ENCODE measurements around the gene SYT2.
"Not testable (repeated sequence)": the region's sequence is repeated elsewhere in the genome, so short reads cannot be mapped to it uniquely, and the experiment has no call there.

The SYT2 gene

DNA sequence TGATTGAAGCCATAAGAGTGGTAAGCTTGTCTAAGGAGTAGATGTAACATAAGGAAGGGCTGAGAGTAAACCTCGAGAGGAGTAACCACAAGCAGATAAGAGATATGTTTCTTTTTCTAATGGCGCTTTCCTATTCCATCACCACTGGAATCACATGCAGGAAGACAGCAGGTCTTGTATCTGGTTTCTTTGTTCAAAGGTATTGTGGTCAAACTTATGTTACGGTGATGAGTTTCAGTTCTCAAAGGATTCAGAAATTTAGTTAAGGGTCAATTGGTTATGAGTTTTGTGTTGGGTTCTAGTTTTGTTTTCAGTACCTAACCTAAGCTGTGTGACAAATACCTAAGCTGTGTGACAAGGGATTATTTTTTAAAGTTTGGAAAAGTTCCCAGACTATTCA is 163.5 kb downstream of the SYT2 start:
- 0 out of 2 replicates have a peak overlapping the region, but pooled peaks have one; percentile 15 for H3K4me3 ChIP-seq (ENCODE audit: low read depth, low read length)
- H2AFZ ChIP-seq (ENCODE audit: low read length, unreplicated experiment); H3K4me1 ChIP-seq (ENCODE audit: control insufficient read depth, insufficient read depth, low read length, unreplicated experiment); H3K27ac ChIP-seq (ENCODE audit: low read depth, low read length); H3K36me3 ChIP-seq (ENCODE audit: insufficient read depth, low read length); H3K27me3 ChIP-seq (ENCODE audit: insufficient read depth, low read length); H3K79me2 ChIP-seq (ENCODE audit: control insufficient read depth, insufficient read depth, low read length, unreplicated experiment): not testable (repeated sequence)

DNA sequence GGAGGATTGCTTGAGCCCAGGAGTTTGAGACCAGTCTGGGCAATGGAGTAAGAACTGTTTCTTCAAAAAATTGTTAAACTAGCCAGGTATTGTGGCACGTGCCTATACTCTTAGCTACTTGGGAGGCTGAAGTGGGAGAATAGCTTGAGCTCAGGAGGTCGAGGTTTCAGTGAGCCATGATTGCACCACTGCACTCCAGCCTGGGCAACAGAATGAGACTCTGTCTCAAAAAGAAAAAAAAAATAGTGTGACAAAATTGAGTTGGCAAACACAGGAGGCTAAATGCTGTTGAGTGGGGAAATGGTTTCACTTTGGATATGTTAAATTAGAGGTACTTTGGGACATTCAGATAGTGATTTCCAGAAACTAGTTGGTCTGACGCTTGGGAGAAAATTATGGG is 163.9 kb downstream of the SYT2 start:
- 0 out of 2 replicates have a peak overlapping the region, but pooled peaks have one; percentile 15 for H3K4me3 ChIP-seq (ENCODE audit: low read depth, low read length)
- not testable (repeated sequence) for H2AFZ ChIP-seq (ENCODE audit: low read length, unreplicated experiment); H3K36me3 ChIP-seq (ENCODE audit: insufficient read depth, low read length); H3K79me2 ChIP-seq (ENCODE audit: control insufficient read depth, insufficient read depth, low read length, unreplicated experiment); H3K4me1 ChIP-seq (ENCODE audit: control insufficient read depth, insufficient read depth, low read length, unreplicated experiment); H3K27ac ChIP-seq (ENCODE audit: low read depth, low read length); H3K27me3 ChIP-seq (ENCODE audit: insufficient read depth, low read length)

DNA sequence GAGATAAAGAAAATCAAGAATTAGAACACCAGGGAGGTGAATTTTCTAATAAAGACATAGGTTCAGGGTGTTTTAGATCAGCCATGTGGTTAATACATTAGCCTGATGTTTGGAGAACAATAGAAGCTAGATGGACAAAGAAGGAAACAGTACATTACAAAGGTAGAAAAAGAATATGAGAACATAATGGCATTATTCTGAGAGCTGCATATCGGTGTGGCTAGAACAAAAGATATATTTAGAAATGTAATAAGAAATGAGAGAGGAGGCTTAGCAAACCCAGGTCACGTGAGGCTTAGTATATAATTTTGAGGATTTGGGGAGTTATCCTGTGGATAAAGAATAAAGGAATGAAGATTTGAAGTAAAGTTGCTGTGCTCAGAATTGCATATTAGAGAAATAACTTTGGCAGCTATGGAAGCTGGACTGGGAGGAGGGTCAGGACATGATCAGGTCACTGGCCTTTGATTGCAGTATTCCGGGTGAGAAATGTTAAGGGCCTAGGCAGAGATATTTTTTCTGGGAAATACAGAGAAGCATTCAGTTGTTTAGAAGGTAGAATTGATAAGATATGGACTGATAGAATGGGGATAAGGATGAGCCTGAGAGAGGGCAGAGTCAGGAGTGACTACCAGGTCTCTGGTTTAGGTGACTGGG is 164.5 kb downstream of the SYT2 start:
- not testable (repeated sequence) for H3K27me3 ChIP-seq (ENCODE audit: insufficient read depth, low read length); H3K79me2 ChIP-seq (ENCODE audit: control insufficient read depth, insufficient read depth, low read length, unreplicated experiment); H3K4me1 ChIP-seq (ENCODE audit: control insufficient read depth, insufficient read depth, low read length, unreplicated experiment); H3K27ac ChIP-seq (ENCODE audit: low read depth, low read length); H3K4me3 ChIP-seq (ENCODE audit: low read depth, low read length); H3K36me3 ChIP-seq (ENCODE audit: insufficient read depth, low read length); H2AFZ ChIP-seq (ENCODE audit: low read length, unreplicated experiment)

DNA sequence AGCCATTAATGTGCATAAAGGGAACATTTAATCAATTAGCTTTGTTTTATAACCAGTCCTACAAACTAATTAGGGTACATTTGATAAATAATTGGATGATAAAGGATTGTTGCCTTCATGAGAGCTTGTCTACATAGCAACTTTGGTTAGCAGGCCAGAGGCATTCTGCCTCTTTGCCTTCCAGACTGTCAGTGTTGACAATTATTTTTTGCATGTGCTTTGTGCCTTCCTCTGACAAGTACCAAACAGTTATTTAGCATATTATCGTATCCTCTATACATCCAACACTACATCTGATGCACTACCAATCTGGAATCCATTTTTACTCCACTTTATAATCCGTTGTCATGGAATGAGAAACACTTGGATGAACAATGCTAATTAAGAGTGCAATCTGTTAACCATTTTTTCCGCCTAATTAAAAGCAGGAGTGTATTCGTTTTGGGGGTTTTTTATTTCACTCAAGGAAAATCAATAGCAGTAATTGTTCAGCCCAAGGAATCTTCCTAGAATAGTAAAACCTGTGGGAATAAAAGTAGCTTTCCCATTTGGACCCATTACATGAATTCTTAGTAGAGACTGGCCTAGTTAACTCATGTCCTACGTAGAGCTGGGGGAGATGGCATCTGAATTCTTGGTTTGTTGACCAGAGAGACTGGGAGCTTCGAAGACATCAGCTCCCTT is 165.3 kb downstream of the SYT2 start:
- not testable (repeated sequence) for H2AFZ ChIP-seq (ENCODE audit: low read length, unreplicated experiment); H3K79me2 ChIP-seq (ENCODE audit: control insufficient read depth, insufficient read depth, low read length, unreplicated experiment); H3K27me3 ChIP-seq (ENCODE audit: insufficient read depth, low read length); H3K27ac ChIP-seq (ENCODE audit: low read depth, low read length); H3K36me3 ChIP-seq (ENCODE audit: insufficient read depth, low read length); H3K4me1 ChIP-seq (ENCODE audit: control insufficient read depth, insufficient read depth, low read length, unreplicated experiment); H3K4me3 ChIP-seq (ENCODE audit: low read depth, low read length)

DNA sequence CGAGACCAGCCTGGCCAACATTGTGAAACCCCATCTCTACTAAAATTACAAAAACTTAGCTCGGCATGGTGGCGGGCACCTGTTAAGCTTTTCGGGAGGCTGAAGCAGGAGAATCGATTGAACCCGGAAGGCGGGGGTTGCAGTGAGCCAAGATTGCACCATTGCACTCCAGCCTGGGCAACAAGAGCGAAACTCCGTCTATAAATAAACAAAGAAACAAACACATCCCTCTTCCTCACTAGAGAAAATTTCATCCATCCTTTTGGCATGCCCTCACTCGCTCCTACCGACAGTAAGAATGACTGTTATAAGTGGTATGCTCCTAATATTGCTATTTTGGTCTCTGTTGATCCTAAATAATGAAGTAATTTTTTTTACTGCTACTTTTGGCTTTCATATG is 166.7 kb downstream of the SYT2 start:
- H3K27me3 ChIP-seq (ENCODE audit: insufficient read depth, low read length); H3K79me2 ChIP-seq (ENCODE audit: control insufficient read depth, insufficient read depth, low read length, unreplicated experiment); H3K27ac ChIP-seq (ENCODE audit: low read depth, low read length); H2AFZ ChIP-seq (ENCODE audit: low read length, unreplicated experiment); H3K36me3 ChIP-seq (ENCODE audit: insufficient read depth, low read length); H3K4me3 ChIP-seq (ENCODE audit: low read depth, low read length): not testable (repeated sequence)
- peaks cover 12% of the 10 kb centered on the region for H3K4me1 ChIP-seq (ENCODE audit: control insufficient read depth, insufficient read depth, low read length, unreplicated experiment)

DNA sequence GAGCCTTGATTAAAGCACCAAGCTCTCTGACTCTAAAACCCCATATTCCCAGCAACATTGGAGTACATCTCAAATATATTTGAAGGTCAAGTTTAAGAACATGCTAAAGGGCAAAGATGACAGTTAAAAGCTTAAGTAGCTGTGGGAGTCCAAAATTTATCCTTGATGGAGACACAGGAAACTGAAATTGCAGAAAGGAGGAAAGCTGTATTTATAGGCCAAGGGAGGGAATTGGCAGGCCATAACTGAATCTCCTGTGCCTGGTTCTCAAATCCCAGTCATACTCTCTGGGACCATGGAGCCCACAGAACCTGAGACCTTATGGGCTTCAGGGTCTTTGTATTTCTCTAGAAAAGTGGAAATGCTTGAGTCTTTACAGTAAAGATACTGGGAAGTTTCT is 167.8 kb downstream of the SYT2 start:
- H3K36me3 ChIP-seq (ENCODE audit: insufficient read depth, low read length); H3K4me3 ChIP-seq (ENCODE audit: low read depth, low read length); H3K27ac ChIP-seq (ENCODE audit: low read depth, low read length); H3K27me3 ChIP-seq (ENCODE audit: insufficient read depth, low read length); H2AFZ ChIP-seq (ENCODE audit: low read length, unreplicated experiment); H3K79me2 ChIP-seq (ENCODE audit: control insufficient read depth, insufficient read depth, low read length, unreplicated experiment): not testable (repeated sequence)
- H3K4me1 ChIP-seq (ENCODE audit: control insufficient read depth, insufficient read depth, low read length, unreplicated experiment): peaks cover 12% of the 10 kb centered on the region

DNA sequence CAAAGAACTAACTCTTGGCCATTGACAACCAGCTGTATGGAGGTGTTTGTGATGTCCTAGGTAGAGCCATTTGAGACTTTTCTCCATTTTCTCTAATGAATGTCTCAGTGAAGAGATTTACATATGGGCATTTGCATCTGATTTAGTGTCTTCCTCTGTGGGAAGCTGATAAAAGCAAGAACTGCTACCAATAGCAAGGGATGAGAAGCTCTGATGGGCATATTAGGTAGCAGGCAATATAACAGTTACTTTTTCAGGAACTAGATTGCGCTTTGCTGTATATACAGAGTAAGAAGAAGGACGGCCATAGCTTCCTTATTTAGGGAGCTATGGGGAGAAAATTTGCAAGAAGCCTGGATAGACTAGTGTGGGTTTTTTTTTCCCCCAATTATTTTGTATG is 169.4 kb downstream of the SYT2 start:
- not testable (repeated sequence) for H3K4me3 ChIP-seq (ENCODE audit: low read depth, low read length); H3K79me2 ChIP-seq (ENCODE audit: control insufficient read depth, insufficient read depth, low read length, unreplicated experiment); H3K27ac ChIP-seq (ENCODE audit: low read depth, low read length); H2AFZ ChIP-seq (ENCODE audit: low read length, unreplicated experiment); H3K27me3 ChIP-seq (ENCODE audit: insufficient read depth, low read length); H3K36me3 ChIP-seq (ENCODE audit: insufficient read depth, low read length)
- H3K4me1 ChIP-seq (ENCODE audit: control insufficient read depth, insufficient read depth, low read length, unreplicated experiment): peaks cover 12% of the 10 kb centered on the region
